DMS79 treated with DMSO at 0.1 percent for 48 hours (cell line): Measurements from ENCODE around the gene ATRAID.

Experiments used
- DNase-seq: peaks from one replicate; lab custom pipeline; 2025; lab: John Stamatoyannopoulos, UW

The ATRAID gene

DNA sequence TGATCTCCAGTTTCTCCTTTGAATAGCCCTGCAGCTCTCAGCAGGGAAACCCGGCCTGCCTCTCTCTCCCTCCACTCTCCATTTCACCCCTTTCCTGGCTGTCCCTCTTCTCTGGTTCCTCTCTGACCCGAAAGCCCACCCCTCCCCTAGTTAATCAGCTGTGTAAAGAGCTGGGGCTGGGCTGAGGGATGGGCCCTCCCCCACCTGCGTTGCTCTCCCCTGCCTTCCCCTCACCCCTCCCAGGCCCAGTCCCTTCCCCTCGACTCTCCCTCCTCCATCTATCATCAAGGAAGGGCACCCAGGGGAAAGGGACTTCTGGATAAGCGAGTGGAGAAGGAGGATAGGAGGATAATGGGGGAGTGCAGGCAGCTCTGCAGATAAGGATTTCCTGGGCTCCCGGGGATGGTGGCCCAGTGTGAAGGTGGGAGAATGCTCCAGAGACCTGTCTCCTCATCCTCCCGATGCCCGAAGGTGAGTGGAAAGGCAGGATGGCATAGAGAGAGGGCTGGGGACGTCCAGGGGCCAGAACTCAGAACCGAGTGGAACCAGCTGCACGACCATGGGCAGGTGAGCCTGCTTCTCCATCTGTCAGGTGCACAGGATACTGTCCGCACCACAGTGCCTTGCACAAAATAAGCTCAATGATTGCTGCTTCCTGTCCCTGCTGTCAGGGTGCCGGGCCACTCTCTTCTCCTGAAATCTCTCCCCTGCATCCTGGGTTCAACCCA lies 39.0 kb downstream of the ATRAID start:
- no peak for DNase-seq

DNA sequence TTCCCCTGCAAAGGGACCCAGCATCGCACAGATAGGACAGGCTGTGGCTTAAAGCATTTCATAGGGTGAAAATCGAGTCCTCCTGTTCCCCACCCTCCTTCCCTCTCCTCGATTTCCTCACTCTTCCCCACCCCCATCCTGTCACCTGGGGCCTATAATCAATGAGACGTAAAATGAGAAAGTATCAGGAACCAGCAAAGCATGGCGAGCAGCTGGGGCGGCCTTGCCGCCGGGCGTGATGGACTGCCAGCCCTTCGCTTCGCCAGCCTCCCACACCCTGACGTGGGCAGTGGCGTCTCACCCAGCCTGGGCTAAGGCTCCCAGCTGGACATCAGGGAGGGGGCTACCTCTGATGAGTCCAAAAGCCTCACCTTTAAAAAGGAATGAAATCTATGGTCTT lies 39.9 kb downstream of the ATRAID start:
- DNase-seq = no peak

DNA sequence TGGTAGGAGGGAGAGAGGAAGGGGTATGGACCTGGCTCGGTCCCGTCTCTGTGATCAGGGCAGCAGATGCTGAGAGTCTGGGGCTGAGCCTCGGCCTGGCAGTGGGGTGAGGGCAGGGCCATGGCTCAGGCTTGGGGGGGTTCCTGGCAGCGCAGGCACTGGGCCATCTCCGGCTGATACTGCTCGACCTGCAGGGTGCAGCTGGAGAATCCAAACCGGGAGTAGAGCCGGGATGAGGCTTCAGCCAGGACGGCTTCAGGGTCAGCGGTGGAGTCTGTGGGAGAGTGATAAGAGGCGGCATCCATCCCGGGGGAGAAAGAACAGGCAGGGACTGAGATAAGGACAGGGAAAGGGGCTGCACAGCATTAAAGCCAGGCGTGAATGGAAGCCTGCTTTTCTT lies 43.3 kb downstream of the ATRAID start:
- DNase-seq = no peak

DNA sequence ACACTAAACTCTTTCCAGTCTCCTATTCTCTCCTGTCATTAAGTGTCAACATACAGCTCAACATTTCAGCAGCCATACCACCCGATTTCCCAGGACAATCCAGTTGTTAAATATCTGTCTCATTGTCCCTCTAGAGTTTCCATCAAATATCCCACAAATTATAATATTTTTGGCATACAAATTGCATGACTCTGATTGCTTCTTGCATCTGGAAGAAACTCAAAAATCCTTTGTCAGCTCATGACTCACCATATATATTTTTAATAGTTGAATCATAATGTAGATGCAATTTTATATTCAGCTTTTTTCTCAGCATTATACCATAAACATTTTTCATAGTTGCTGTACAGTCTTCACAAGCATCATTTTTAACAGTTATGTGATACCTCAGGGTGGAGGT lies 43.8 kb downstream of the ATRAID start:
- DNase-seq = no peak

DNA sequence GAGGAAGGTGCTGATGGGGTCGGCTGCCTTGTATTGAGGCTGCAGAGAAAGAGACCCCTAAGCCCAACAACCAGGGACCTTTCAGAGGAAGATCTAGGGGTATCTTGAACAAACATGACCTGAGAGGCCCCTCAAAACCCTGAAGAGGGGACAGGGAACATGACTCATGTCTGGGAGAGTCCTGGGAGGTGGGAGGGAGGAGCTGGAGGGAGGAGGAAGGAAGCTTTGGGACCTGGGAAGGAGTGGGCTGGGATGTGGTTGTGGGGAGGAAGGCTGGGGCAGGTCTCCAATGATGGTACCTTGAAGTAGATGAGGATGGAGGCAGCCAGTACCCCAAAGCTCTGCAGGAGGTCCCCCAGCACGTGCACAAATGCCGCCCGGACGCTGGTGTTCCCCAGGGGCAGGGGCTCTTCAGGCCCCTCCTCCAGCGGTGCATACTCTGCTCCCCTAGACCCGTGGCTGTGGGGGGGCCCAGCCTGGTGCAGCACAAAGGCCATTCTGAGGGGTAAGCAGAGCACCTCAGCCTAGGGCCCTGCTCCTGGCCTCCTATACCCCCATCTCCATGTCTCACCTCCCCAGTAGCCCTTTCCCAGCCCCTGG lies 45.1 kb downstream of the ATRAID start:
- no peak for DNase-seq

GRCh38 chr2:27258051-27258450 lies 46.2 kb downstream of the ATRAID start:
- no peak for DNase-seq

- DNase-seq = no peak
Measured at GRCh38 chr2:27261241-27261925, 49.5 kb downstream of the ATRAID start.

- DNase-seq = no peak
Measured at GRCh38 chr2:27261926-27262298, 50.1 kb downstream of the ATRAID start.

GRCh38 chr2:27262379-27263286 lies 50.8 kb downstream of the ATRAID start, which contains the start of gene SLC30A3:
SLC30A3 (minus strand) TSS chr2:27263047; CDS start chr2:27262906, 141 bp downstream.
- peak; percentile 17 for DNase-seq

DNA sequence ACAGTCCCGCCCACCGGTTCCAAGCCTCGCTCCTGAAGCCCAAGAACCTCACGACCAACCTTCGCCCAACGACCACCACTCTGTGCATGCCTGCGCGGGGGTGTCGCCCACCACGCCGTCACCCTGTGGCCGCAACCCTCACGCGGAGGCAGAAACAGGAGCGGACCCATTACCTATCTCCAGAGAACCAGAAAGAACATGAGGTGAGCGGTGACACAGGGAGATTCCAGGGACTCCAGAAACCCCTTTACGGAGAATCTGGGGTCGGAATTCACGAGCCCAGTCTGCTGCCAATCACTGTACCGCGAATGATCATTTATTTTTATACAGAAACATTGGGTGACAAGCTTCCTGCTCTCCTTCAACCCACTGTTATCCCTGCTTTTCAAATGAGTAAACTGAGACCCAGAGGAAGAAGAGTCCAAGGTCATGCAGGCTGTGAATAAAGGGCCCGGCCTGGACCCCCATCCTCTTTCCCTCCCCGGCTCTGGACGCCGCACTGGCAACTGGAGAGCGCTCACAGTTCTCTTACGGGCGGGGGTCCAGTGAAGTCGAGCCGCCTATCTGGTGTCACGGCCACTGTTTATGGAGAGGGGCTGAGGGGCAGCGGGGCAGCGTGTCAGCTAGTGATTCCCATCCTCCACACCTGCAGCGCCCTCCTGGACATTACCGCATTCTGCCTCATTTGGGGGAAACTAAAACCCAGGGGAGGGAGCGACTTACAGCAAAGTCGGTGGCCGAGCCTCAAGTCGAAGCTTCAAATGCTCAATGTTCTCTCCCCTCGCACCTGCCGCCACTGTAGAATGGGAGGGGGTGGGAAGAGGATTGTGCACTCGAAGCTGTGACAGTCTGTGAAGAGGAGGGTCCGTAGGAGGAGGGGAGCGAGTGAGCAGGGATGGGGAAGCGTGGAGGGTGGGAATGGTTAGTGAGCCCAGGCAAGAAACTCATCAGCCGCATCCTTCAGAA lies 51.7 kb downstream of the ATRAID start:
- peak; percentile 20 for DNase-seq

- DNase-seq = peak; percentile 20
Measured at GRCh38 chr2:27264253-27264752, 52.5 kb downstream of the ATRAID start.

DNA sequence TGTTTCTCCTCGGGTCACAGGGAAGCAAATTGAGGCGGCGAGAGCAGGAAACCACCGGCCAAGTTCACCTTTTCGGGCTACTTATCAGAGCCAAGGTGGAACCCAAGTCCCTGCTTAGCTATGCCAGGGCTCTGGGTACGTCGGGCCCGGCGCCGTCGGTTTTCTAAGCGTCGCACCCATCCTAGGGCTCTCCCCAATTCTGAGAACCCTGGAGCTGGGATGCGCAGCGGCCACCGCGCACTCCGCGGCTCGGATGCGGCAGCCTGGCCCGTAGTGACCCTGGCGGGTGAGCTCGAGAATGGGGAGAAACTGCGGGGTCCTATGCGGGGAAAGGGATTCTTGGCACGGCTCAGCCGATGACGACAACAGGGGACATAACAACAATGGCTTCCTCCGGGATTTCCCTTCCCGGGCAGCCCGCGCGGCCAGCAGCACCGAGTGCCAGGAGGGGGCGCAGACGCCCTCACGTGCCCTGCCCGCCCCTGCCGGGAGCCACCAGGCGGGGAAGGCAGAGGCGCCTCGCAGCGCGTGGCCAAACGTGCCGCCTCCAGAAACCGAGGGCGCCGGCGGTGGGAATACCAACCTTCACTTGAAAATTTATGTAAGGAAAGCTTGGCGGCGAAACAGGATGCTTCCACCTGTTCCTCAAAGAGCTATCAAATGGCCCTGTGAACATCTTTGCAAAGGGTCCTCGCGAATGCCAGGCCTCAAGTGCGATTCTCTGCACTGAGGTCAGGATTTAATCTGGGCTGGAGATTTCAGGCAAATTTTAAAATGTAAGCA lies 53.1 kb downstream of the ATRAID start:
- peak; percentile 66 for DNase-seq

DNA sequence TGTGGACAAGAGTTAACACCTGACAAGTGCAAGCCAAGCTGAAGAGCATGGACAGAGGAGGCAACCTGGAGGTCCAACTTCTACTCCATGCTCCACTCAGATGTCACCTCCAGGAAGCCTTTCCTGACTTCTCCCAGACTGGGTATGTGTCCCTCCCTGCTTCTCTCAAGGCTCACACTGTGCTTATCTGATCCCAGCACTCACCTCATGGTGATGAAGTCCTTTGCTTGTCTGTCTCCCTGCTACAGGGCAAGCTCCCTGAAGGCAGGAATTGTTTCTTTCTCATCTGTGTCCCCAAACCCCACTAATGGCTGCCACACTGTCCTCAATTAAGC lies 53.7 kb downstream of the ATRAID start:
- DNase-seq = no peak
